ENCODE measurements around the gene NET1.

Gene NET1

DNA sequence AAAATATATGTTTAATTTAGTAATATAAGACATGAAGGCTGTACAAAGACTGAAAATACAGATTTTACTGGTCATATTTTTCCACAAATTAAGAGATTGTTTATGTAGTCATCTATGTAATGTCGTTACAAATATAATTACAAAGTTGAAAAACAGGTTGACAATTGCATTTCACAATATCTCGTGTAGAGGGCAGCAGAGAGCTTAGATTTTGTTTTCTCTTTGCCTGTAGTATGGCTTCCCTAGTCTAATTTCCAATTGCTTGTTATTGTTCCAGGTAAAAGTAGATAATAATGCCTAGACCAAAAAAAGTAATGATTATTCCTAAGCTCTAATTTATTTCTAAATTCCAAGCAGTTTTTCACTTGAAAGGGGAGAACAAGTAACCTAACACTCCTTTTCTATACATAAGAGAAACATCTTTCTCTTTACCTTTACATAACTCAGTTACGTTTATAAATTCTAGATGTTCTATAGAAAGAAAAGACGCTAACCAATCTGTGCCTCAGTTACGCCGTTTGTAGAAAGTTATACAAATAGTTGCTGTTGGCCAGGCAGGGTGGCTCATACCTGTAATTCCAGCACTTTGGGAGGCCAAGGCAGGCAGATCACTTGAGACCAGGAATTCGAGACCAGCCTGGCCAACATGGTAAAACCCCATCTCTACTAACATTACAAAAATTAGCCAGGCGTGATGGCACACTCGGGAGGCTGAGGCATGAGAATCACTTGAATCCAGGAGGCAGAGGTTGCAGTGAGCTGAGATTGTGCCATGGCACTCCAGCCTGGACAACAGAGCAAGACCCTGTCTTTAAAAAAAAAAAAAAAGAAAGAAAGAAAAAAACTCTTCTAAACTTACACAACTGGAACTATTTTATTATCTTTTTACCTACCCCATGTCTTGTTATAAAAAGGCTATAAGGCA lies 30.0 kb downstream of the NET1 start:
- no peak overlapping the region for H3K4me3 ChIP-seq (ENCODE audit: low read length)
- TF ChIP-seq CTCF (IDR thresholded peaks at IDR 0.05; ENCODE audit: insufficient read depth, low read depth, low read length, missing control alignments) = peak; percentile 66
- DNase-seq (ENCODE audit: low read depth) = peak; percentile 74

GRCh38 chr10:5442990-5443370 lies 30.6 kb downstream of the NET1 start:
- TF ChIP-seq CTCF (IDR thresholded peaks at IDR 0.05; ENCODE audit: insufficient read depth, low read depth, low read length, missing control alignments) = no peak
- no peak overlapping the region for H3K4me3 ChIP-seq (ENCODE audit: low read length)
- no peak for DNase-seq (ENCODE audit: low read depth)

DNA sequence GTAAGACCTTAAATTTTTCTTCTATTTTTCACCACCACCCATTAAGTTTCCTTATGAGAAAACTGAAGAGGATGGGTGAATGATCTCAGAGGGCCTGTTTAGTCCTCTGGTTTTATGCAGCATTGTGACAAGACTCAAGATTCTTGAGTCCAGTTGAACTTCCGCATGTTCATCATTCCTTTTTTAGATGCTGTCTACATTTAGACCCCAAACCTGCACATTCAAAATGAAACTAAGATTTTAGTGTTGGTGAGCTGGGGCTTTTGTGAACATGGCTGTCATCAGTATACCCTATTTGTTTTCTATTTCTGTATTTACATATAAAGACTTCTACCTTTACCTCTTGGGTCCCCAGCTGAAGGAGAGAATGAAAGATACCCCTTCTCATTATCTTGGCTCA lies 31.1 kb downstream of the NET1 start:
- no peak for DNase-seq (ENCODE audit: low read depth)
- no peak overlapping the region for H3K4me3 ChIP-seq (ENCODE audit: low read length)
- no peak for TF ChIP-seq CTCF (IDR thresholded peaks at IDR 0.05; ENCODE audit: insufficient read depth, low read depth, low read length, missing control alignments)

- no peak overlapping the region for H3K4me3 ChIP-seq (ENCODE audit: low read length)
- TF ChIP-seq CTCF (IDR thresholded peaks at IDR 0.05; ENCODE audit: insufficient read depth, low read depth, low read length, missing control alignments) = no peak
- no peak for DNase-seq (ENCODE audit: low read depth)
Measured at GRCh38 chr10:5445006-5445405, 32.6 kb downstream of the NET1 start.

GRCh38 chr10:5446390-5446926 lies 34.1 kb downstream of the NET1 start:
- no peak for TF ChIP-seq CTCF (IDR thresholded peaks at IDR 0.05; ENCODE audit: insufficient read depth, low read depth, low read length, missing control alignments)
- H3K4me3 ChIP-seq (ENCODE audit: low read length) = peak overlapping the region; percentile 86
- peak; percentile 94 for DNase-seq (ENCODE audit: low read depth)

GRCh38 chr10:5447056-5447455 lies 34.7 kb downstream of the NET1 start:
- peak overlapping the region; percentile 86 for H3K4me3 ChIP-seq (ENCODE audit: low read length)
- no peak for TF ChIP-seq CTCF (IDR thresholded peaks at IDR 0.05; ENCODE audit: insufficient read depth, low read depth, low read length, missing control alignments)
- DNase-seq (ENCODE audit: low read depth) = peak; percentile 29
